Bronchial epithelial cell (primary cell): ENCODE measurements around the gene SSR1. TPM values are rescaled to one million over a fixed set of nuclear protein-coding genes. Genes with fewer than 3 reads are reported as not detected.

Experiments
- DNase-seq: peaks from one replicate; pipeline ENCODE4 v3.0.0-alpha.2; 2010; ENCODE audit warnings: low read depth
- FAIRE-seq: peaks from 2 replicates; lab custom pipeline; 2011; peaks lifted over from hg19 to GRCh38; lab: Jason Lieb, UNC
- H3K27me3 ChIP-seq: 2 replicates; pipeline ENCODE4 v1.5.1; 2011; ENCODE audit warnings: low read length; ENCODE audit not compliant: control insufficient read depth, insufficient read depth
- H3K36me3 ChIP-seq: 2 replicates; pipeline ENCODE4 v1.5.1; 2011; ENCODE audit warnings: low read length; ENCODE audit not compliant: control insufficient read depth, insufficient read depth
- H3K4me3 ChIP-seq: 2 replicates; pipeline ENCODE4 v1.5.1; 2011; ENCODE audit warnings: mild to moderate bottlenecking, low read depth, low read length, control low read depth
- total RNA-seq: library from RNA; depleted of rRNA; stranded (reverse); fragments of >200 nt; gene quantifications from 2 replicates; pipeline ENCODE4 v1.2.1, GENCODE V29; 2014
- TF ChIP-seq, protein P1 (sequence below): IDR thresholded peaks from 2 replicates; pipeline ENCODE4 v1.5.1; 2011; ENCODE audit warnings: mild to moderate bottlenecking, moderate library complexity, low read length, control low read depth, inconsistent platforms; ENCODE audit not compliant: insufficient read depth, severe bottlenecking

SSR1 gene
- total RNA-seq, 1 donor from 2014 or later, result 36.9 TPM

DNA sequence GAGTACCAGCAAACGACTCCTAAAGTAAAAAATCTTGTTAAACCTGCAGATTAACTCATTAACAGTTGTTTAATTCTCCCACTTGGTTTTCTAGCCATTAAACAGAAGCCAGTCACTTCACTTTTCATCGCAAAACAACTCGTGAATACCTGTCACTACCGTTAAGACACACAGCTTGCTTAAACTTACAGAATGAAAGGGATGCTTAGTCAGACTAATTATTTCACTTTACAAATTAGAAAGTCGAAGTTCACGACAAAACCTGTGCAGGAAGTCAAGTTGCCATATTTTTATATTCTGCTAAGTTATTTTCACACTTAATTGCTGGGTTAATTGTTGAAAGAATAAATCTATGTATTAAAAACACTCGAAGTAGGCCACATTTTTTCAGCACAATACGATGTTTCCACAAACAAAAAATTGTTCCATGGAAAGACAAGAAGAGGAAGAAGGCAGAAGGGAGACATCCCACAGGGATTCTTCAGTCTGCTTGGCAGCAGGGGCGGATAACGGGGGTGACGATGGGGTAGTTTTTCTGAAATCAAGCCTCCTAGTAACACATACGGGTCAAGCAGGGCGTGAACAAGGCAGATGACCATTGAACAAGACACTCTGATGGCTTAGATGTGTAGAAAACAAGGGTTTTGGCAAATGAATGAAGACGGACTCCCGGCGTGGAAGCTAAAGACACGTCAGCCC is 933 bp downstream of the SSR1 start:
- Histone ChIP-seq H3K4me3 (peak overlapping the region; percentile 83), H3K36me3 (peaks cover 6% of the 10 kb centered on the region), H3K27me3 (no peaks in the 10 kb centered on the region)
- DNase-seq, result peak; percentile 27
- TF ChIP-seq, protein P1, sequence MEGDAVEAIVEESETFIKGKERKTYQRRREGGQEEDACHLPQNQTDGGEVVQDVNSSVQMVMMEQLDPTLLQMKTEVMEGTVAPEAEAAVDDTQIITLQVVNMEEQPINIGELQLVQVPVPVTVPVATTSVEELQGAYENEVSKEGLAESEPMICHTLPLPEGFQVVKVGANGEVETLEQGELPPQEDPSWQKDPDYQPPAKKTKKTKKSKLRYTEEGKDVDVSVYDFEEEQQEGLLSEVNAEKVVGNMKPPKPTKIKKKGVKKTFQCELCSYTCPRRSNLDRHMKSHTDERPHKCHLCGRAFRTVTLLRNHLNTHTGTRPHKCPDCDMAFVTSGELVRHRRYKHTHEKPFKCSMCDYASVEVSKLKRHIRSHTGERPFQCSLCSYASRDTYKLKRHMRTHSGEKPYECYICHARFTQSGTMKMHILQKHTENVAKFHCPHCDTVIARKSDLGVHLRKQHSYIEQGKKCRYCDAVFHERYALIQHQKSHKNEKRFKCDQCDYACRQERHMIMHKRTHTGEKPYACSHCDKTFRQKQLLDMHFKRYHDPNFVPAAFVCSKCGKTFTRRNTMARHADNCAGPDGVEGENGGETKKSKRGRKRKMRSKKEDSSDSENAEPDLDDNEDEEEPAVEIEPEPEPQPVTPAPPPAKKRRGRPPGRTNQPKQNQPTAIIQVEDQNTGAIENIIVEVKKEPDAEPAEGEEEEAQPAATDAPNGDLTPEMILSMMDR, result no peak
- FAIRE-seq, result no peak

DNA sequence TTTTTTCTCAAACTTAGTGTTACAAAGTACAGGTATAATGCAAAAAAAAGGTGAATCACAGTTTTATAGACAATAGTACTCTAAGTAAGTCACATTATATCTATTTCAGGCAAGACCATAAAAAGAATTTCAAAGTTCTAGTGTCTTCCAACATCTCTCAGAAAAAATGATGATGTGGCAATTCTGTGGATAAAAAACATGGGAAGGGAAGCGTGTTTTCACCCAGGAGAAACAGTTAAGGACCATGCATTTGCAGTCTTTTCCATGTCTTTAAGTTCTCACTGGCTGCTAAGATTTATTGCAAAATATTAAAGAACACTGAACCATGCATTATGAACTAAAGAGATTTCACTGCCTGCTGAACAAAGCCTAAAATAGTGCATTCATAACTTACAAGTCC is 1.8 kb downstream of the SSR1 start:
- H3K27me3 ChIP-seq, result no peaks in the 10 kb centered on the region
- H3K36me3 ChIP-seq, result peaks cover 6% of the 10 kb centered on the region
- no peak for DNase-seq
- TF ChIP-seq, protein P1, result no peak
- FAIRE-seq, result no peak
- H3K4me3 ChIP-seq, result no peak overlapping the region

DNA sequence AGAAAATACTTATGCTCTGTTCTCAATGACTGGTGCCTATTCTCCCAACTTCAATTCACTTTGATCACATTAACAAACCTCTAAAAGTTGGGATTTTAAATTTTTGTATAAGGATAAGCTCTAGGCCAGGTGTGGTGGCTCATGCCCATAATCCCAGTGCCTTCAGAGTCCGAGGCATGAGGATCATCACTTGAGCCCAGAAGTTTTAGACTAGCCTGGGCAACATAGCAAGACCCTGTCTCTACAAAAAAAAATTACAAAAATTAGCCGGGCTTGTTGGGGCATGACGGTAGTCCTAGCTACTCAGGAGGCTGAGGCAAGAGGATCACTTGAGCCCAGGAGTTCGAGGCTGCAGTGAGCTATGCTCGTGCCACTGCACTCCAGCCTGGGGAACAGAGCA is 3.9 kb downstream of the SSR1 start:
- no peak for FAIRE-seq
- Histone ChIP-seq H3K36me3 (peaks cover 6% of the 10 kb centered on the region), H3K4me3 (no peak overlapping the region), H3K27me3 (no peaks in the 10 kb centered on the region)
- no peak for DNase-seq
- TF ChIP-seq, protein P1, result no peak

DNA sequence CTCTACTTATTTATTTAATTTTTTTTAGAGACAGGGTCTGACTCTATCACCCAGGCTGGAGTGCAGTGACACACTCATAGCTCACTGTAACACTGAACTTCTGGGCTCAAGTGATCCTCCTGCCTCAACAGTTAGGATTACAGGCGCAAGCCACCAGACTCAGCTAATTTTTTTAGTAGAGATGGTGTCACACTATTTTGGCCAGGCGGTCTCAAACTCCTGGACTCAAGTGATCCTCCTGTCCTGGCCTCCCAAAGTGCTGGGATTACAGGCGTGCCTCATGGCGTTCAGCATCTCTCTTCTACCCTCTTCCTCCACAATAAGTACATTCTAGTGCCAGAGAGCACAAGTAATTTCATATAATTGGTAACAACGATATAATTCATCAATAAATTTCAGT is 5.5 kb downstream of the SSR1 start:
- H3K4me3 ChIP-seq, result no peak overlapping the region
- TF ChIP-seq, protein P1, result no peak
- no peak for DNase-seq
- no peak for FAIRE-seq
- H3K36me3 ChIP-seq, result peaks cover 6% of the 10 kb centered on the region
- no peaks in the 10 kb centered on the region for H3K27me3 ChIP-seq

DNA sequence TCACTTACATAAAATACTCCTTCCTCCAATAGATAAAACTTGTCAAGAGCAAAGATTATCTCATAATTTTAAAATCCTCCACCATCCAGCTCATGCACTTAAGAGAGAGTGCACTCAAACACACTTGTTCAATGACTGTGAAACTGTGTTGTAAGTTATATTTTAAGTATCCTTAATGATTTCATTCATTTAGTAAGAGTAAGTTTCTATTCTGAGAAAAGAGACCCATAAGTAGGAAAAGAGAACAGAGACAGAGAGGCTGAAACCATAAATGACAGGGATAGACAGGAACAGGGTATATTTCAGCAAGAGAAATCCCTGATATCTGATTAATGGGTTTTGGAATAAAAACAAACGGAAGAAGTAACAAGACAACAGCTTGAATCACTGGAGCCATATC is 8.2 kb downstream of the SSR1 start:
- Histone ChIP-seq H3K27me3 (no peaks in the 10 kb centered on the region), H3K4me3 (no peak overlapping the region), H3K36me3 (peaks cover 12% of the 10 kb centered on the region)
- TF ChIP-seq, protein P1, result no peak
- DNase-seq, result no peak
- FAIRE-seq, result no peak

DNA sequence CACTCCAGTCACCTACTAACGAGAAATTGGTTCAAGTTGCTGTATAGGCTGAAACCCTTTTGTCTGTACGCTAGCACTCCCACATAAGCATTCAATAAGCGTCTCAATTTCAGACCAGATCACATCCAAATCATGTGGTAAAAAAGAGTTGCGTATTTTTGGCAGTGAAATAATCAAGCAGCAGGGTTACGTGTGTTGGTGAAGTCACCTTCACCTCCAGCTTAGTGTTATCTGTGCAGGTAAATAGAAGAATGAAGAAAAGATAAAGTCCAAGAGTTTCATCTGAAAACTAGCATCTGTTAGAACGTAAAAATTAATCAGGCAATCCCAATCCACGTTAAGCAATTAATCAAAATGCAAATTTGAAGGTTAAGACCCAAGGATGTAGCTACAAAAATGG is 11.3 kb downstream of the SSR1 start:
- Histone ChIP-seq H3K36me3 (peaks cover 14% of the 10 kb centered on the region), H3K27me3 (no peaks in the 10 kb centered on the region), H3K4me3 (no peak overlapping the region)
- TF ChIP-seq, protein P1, result no peak
- FAIRE-seq (no peak), DNase-seq (no peak)
